A673 (cell line): Measurements from ENCODE around the gene OTOG.

Experiments
- CTCF ChIP-seq: fragments of 300-800, 200-600 bp; sonication (generic); conservative IDR thresholded peaks from 2 replicates; pipeline ENCODE4 v1.5.1; 2017; ENCODE audit warnings: low read depth, mild to moderate bottlenecking, antibody characterized with exemption, low read length, moderate library complexity, mixed read lengths
- EZH2 ChIP-seq: fragments of 200-600 bp; sonication (generic); IDR thresholded peaks from 2 replicates; pipeline ENCODE4 v1.6.1; 2017; ENCODE audit warnings: borderline replicate concordance, low read depth, mild to moderate bottlenecking, mixed read lengths, antibody characterized with exemption, low read length; ENCODE audit not compliant: poor library complexity, severe bottlenecking

- TF ChIP-seq CTCF (no peak), EZH2 (no peak)
These were observed 1.4 kb downstream of the OTOG start for GRCh38 chr11:17548444-17548843.
